ENCODE data around the gene STYXL1. TPM values are rescaled to one million over a fixed set of nuclear protein-coding genes. Genes with fewer than 3 reads are reported as not detected.
"Not testable (repeated sequence)": the region's sequence is repeated elsewhere in the genome, so short reads cannot be mapped to it uniquely, and the experiment has no call there.

Gene STYXL1
- total and polyA plus RNA-seq, 4 donors, result 36.6 to 45.8 (median 41.3) TPM

DNA sequence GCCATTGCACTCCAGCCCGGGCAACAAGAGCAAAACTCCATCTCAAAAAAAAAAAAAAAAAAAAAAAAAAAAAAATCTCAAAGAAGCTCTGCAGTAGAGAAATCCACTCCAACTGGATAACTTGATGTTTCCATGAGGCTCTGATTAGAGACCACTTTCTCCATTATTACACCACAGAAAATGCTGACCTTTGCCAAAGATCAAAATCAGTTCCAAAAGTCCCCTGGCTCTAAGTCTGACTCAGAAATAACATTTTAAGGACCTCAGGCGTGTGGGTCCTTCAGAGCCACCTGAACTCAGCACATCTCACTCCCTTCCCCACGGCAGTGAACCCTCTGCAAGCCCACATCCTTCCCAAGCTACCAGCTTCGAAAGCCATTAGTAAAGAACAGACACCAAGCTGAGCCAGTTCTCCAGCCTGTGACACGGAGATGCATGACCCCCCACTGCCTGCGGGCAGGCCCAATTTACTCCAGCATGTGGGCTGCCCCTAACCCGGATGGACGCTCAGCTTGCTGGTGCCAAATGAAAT is 39.6 kb downstream of the STYXL1 start:
- TF ChIP-seq CTCF (IDR thresholded peaks at IDR 0.05; ENCODE audit: control extremely low read depth, extremely low read depth), result no peak
- DNase-seq (no peak), ATAC-seq (ENCODE audit: insufficient read depth, low FRiP score) (no peak)
- H3K4me3 ChIP-seq, result no peak overlapping the region
- H3K27ac ChIP-seq (ENCODE audit: low read depth in 1 of 2, low read length in 1 of 2), result no peak overlapping the region
- H3K9ac ChIP-seq (ENCODE audit: insufficient read depth in 1 of 2, low read length in 2 of 2), result no peak overlapping the region
- H3K27me3 ChIP-seq (ENCODE audit: control insufficient read depth in 3 of 3, insufficient read depth in 3 of 3, low read length in 2 of 3), result no peaks in the 10 kb centered on the region
- peaks cover 0 to 15% (median 4%) of the 10 kb centered on the region in 5 donors for H3K4me1 ChIP-seq (ENCODE audit: control insufficient read depth in 5 of 5, insufficient read depth in 5 of 5, low read length in 5 of 5)
- 62 to 68% methylated on average over 8 of the region's 8 CpGs for WGBS, 2 donors
- H3K9me3 ChIP-seq (ENCODE audit: control insufficient read depth in 4 of 4, insufficient read depth in 3 of 4, low read length in 3 of 4), result no peaks in the 10 kb centered on the region
- H3K36me3 ChIP-seq (ENCODE audit: control insufficient read depth in 4 of 4, insufficient read depth in 4 of 4, low read length in 4 of 4), result peaks cover 0 to 12% (median 3%) of the 10 kb centered on the region in 4 donors

DNA sequence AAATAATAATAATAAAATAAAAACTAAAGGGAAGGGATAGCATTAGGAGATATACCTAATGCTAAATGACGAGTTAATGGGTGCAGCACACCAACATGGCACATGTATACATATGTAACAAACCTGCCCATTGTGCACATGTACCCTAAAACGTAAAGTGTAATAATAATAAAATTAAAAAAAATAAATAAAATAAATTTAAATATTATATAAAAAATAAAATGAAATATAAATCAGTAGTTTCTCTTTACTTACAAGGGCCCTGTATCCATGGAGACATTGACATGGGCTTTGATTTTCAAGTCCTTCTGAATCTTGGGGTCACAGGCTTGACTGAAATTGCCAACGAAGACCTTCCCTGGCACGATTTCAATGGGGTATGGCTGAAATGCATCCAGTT is 42.8 kb downstream of the STYXL1 start:
- not testable (repeated sequence) for H3K27ac ChIP-seq (ENCODE audit: low read depth in 1 of 2, low read length in 1 of 2); H3K4me1 ChIP-seq (ENCODE audit: control insufficient read depth in 5 of 5, insufficient read depth in 5 of 5, low read length in 5 of 5); H3K9me3 ChIP-seq (ENCODE audit: control insufficient read depth in 4 of 4, insufficient read depth in 3 of 4, low read length in 3 of 4); H3K4me3 ChIP-seq; ATAC-seq (ENCODE audit: insufficient read depth, low FRiP score); DNase-seq; H3K9ac ChIP-seq (ENCODE audit: insufficient read depth in 1 of 2, low read length in 2 of 2); H3K27me3 ChIP-seq (ENCODE audit: control insufficient read depth in 3 of 3, insufficient read depth in 3 of 3, low read length in 2 of 3)
- H3K36me3 ChIP-seq (ENCODE audit: control insufficient read depth in 4 of 4, insufficient read depth in 4 of 4, low read length in 4 of 4), result peaks cover 4 to 27% (median 7%) of the 10 kb centered on the region in 4 donors
- 82 to 98% methylated on average over 4 of the region's 4 CpGs for WGBS, 2 donors

DNA sequence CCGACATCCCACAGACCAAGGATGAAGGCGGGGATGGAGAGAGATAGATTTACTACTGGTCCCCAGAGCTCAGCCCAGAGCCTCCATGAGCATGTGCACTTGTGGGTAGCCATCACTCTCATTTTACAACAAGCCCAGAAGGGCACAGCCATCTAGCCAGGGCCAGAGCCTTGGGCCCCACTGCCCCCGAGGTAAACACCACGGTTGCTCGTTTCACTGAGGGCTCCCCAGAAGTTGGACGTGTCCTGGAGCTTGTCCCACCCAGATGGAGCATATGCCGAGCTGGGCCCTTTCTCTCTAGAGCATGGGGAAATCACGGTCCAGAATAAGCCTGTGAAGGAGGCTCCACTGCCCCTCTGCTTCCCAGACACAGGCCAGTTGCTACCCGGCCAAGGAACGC is 44.4 kb downstream of the STYXL1 start:
- no peak for DNase-seq
- no peak overlapping the region for H3K4me3 ChIP-seq
- ATAC-seq (ENCODE audit: insufficient read depth, low FRiP score), result no peak
- WGBS, 2 donors, result 97% methylated on average over 10 of the region's 10 CpGs
- H3K27me3 ChIP-seq (ENCODE audit: control insufficient read depth in 3 of 3, insufficient read depth in 3 of 3, low read length in 2 of 3), result no peaks in the 10 kb centered on the region
- no peak overlapping the region for H3K9ac ChIP-seq (ENCODE audit: insufficient read depth in 1 of 2, low read length in 2 of 2)
- H3K36me3 ChIP-seq (ENCODE audit: control insufficient read depth in 4 of 4, insufficient read depth in 4 of 4, low read length in 4 of 4), result peaks cover 4 to 27% (median 10%) of the 10 kb centered on the region in 4 donors
- H3K4me1 ChIP-seq (ENCODE audit: control insufficient read depth in 5 of 5, insufficient read depth in 5 of 5, low read length in 5 of 5), result no peaks in the 10 kb centered on the region
- H3K9me3 ChIP-seq (ENCODE audit: control insufficient read depth in 4 of 4, insufficient read depth in 3 of 4, low read length in 3 of 4), result peaks cover 0 to 1% (median 0%) of the 10 kb centered on the region in 4 donors
- no peak for TF ChIP-seq CTCF (IDR thresholded peaks at IDR 0.05; ENCODE audit: control extremely low read depth, extremely low read depth)
- H3K27ac ChIP-seq (ENCODE audit: low read depth in 1 of 2, low read length in 1 of 2), result no peak overlapping the region

GRCh38 chr7:76002822-76003221 is 45.0 kb downstream of the STYXL1 start:
- Histone ChIP-seq H3K36me3 (ENCODE audit: control insufficient read depth in 4 of 4, insufficient read depth in 4 of 4, low read length in 4 of 4) (peaks cover 4 to 27% (median 11%) of the 10 kb centered on the region in 4 donors), H3K9me3 (ENCODE audit: control insufficient read depth in 4 of 4, insufficient read depth in 3 of 4, low read length in 3 of 4) (peaks cover 0 to 1% (median 0%) of the 10 kb centered on the region in 4 donors), H3K4me1 (ENCODE audit: control insufficient read depth in 5 of 5, insufficient read depth in 5 of 5, low read length in 5 of 5) (no peaks in the 10 kb centered on the region), H3K27me3 (ENCODE audit: control insufficient read depth in 3 of 3, insufficient read depth in 3 of 3, low read length in 2 of 3) (no peaks in the 10 kb centered on the region), H3K9ac (ENCODE audit: insufficient read depth in 1 of 2, low read length in 2 of 2) (no peak overlapping the region), H3K4me3 (no peak overlapping the region), H3K27ac (ENCODE audit: low read depth in 1 of 2, low read length in 1 of 2) (no peak overlapping the region)
- TF ChIP-seq CTCF (IDR thresholded peaks at IDR 0.05; ENCODE audit: control extremely low read depth, extremely low read depth), result no peak
- WGBS, 2 donors, result 95 to 97% methylated on average over 3 of the region's 3 CpGs
- DNase-seq (no peak), ATAC-seq (ENCODE audit: insufficient read depth, low FRiP score) (no peak)
